GM12891 (cell line): ENCODE results near the gene HOXD1.

Experiments
- POLR2A ChIP-seq: IDR thresholded peaks from 2 replicates; pipeline ENCODE4 v1.6.1; 2011; ENCODE audit warnings: low read depth, low read length, control low read depth
- POLR2AphosphoS5 ChIP-seq: IDR thresholded peaks from 2 replicates; pipeline ENCODE4 v1.6.1; 2011; ENCODE audit warnings: low read depth, low read length, control low read depth

- TF ChIP-seq POLR2A (no peak), POLR2AphosphoS5 (no peak)
Measured at GRCh38 chr2:176156807-176157498, 31.5 kb upstream of the HOXD1 start, which contains the start of gene HOXD3.
